Endothelial cell of umbilical vein (primary cell): ENCODE results near the gene MICA. TPM values are rescaled to one million over a fixed set of nuclear protein-coding genes. Genes with fewer than 3 reads are reported as not detected.

Experiments used
- BruUV-seq: library from RNA; stranded (reverse); fragments of 400-500 nt; replicated peaks from 2 replicates; lab custom pipeline; 2021; lab: Mats Ljungman, UMichigan
- CTCF ChIA-PET: fragments of 300-600, 350-600 bp; sonication (Branson Sonifier 250); formaldehyde crosslinking; loops from one replicate; lab custom pipeline; 2021; ENCODE audit warnings: antibody characterized with exemption, inconsistent platforms; lab: Charles Lee
- POLR2A ChIA-PET: fragments of 300-600, 350-600 bp; sonication (Branson Sonifier 250); formaldehyde crosslinking; loops from one replicate; lab custom pipeline; 2021; ENCODE audit warnings: antibody characterized with exemption, inconsistent platforms; lab: Charles Lee
- DNase-seq: peaks from one replicate; pipeline ENCODE4 v3.0.0-alpha.2; 2011; ENCODE audit warnings: low read depth, low spot score
- FAIRE-seq: peaks from 2 replicates; lab custom pipeline; 2011; peaks lifted over from hg19 to GRCh38; lab: Jason Lieb, UNC
- H2AFZ ChIP-seq: 2 replicates; pipeline ENCODE4 v1.6.0; 2012; ENCODE audit warnings: low read depth, low read length, control low read depth, inconsistent platforms
- H3K27ac ChIP-seq: 2 replicates; pipeline ENCODE4 v1.5.1; 2011; ENCODE audit warnings: low read depth, mild to moderate bottlenecking, control low read depth, low read length, moderate library complexity; ENCODE audit not compliant: insufficient read depth
- H3K27me3 ChIP-seq, 2 experiments: 2 replicates each; pipeline versions ENCODE4 v1.6.0 to v1.6.1; 2011; ENCODE audit warnings: low read length in 2 of 2, mixed read lengths in 1 of 2; ENCODE audit not compliant: control insufficient read depth in 2 of 2, insufficient read depth in 2 of 2
- H3K36me3 ChIP-seq, 2 experiments: 2 replicates in 1 of 2; 3 replicates in 1 of 2; pipeline ENCODE4 v1.5.1; 2011; ENCODE audit warnings: low read length in 2 of 2, mild to moderate bottlenecking in 1 of 2, moderate library complexity in 1 of 2; ENCODE audit not compliant: control insufficient read depth in 2 of 2, insufficient read depth in 2 of 2; ENCODE audit errors: extremely low read depth in 1 of 2
- H3K4me1 ChIP-seq: 3 replicates; pipeline ENCODE4 v1.5.1; 2011; ENCODE audit warnings: mild to moderate bottlenecking, low read length; ENCODE audit not compliant: control insufficient read depth, insufficient read depth; ENCODE audit errors: extremely low read depth
- H3K4me2 ChIP-seq: 2 replicates; pipeline ENCODE4 v1.6.1; 2011; ENCODE audit warnings: low read length, control low read depth, mixed read lengths; ENCODE audit not compliant: insufficient read depth
- H3K4me3 ChIP-seq, 3 experiments: fragments of 200-600 bp in 1 of 3; sonication (generic), shearing (Covaris generic) in 1 of 3; replicated peaks in 1 of 3; 2 replicates each; pipeline ENCODE4 v1.5.1; 2011 to 2016; ENCODE audit warnings: control low read depth in 3 of 3, low read length in 3 of 3, mild to moderate bottlenecking in 2 of 3, inconsistent platforms in 1 of 3, low read depth in 1 of 3, moderate library complexity in 1 of 3; ENCODE audit not compliant: insufficient read depth in 1 of 3
- H3K79me2 ChIP-seq: 2 replicates; pipeline ENCODE4 v1.6.0; 2012; ENCODE audit warnings: low read length, inconsistent platforms; ENCODE audit not compliant: control insufficient read depth, insufficient read depth
- H3K9ac ChIP-seq: replicated peaks from 2 replicates; pipeline ENCODE3; 2011; ENCODE audit warnings: low read length, control low read depth; ENCODE audit not compliant: insufficient read depth; ENCODE audit errors: extremely low read depth
- H3K9me1 ChIP-seq: replicated peaks from 3 replicates; pipeline ENCODE4 v1.6.0; 2011; ENCODE audit warnings: mild to moderate bottlenecking, low read length; ENCODE audit not compliant: control insufficient read depth, insufficient read depth; ENCODE audit errors: extremely low read depth
- H3K9me3 ChIP-seq: replicated peaks from 2 replicates; pipeline ENCODE4 v1.5.1; 2012; ENCODE audit warnings: low read length, inconsistent platforms; ENCODE audit not compliant: control insufficient read depth, insufficient read depth
- H4K20me1 ChIP-seq: replicated peaks from 2 replicates; pipeline ENCODE3; 2011; ENCODE audit warnings: mild to moderate bottlenecking, low read length; ENCODE audit not compliant: control insufficient read depth, insufficient read depth; ENCODE audit errors: extremely low read depth
- EZH2 ChIP-seq: IDR thresholded peaks from 2 replicates; pipeline ENCODE4 v1.6.1; 2012; ENCODE audit warnings: borderline replicate concordance, low read depth, mild to moderate bottlenecking, moderate library complexity, low read length, inconsistent platforms; ENCODE audit not compliant: severe bottlenecking
- FOS ChIP-seq: IDR thresholded peaks from 2 replicates; pipeline ENCODE4 v1.6.1; 2011; ENCODE audit warnings: mild to moderate bottlenecking, low read length, moderate library complexity, borderline replicate concordance; ENCODE audit not compliant: insufficient read depth
- GATA2 ChIP-seq: IDR thresholded peaks from 2 replicates; pipeline ENCODE4 v1.7.0; 2011; ENCODE audit warnings: low read depth, mild to moderate bottlenecking, moderate library complexity, mixed read lengths, low read length; ENCODE audit not compliant: insufficient read length, insufficient read depth
- JUN ChIP-seq: IDR thresholded peaks from 2 replicates; pipeline ENCODE4 v1.6.1; 2011; ENCODE audit warnings: borderline replicate concordance, low read depth; ENCODE audit not compliant: insufficient read length, insufficient read depth
- MYC ChIP-seq: IDR thresholded peaks from one replicate; pipeline ENCODE4 v1.6.1; 2011; ENCODE audit warnings: mild to moderate bottlenecking, low read depth, low read length
- POLR2A ChIP-seq: IDR thresholded peaks from 2 replicates; pipeline ENCODE4 v1.6.1; 2012; ENCODE audit warnings: low read depth, mild to moderate bottlenecking, control low read depth, low read length
- POLR2AphosphoS5 ChIP-seq: IDR thresholded peaks from 2 replicates; pipeline ENCODE4 v1.6.1; 2012; ENCODE audit warnings: low read depth, mild to moderate bottlenecking, control low read depth, low read length, moderate library complexity; ENCODE audit not compliant: insufficient read depth
- dilution Hi-C: fragments of 300-500 bp; cut with MboI; formaldehyde crosslinking; loops from one replicate; pipeline ENCODE4 v1.15.0; 2019; ENCODE audit warnings: low sequenced_read_pairs; ENCODE audit not compliant: extremely low pct_ligation_motif_present
- intact Hi-C: fragments of 100-400 bp; cut with micrococcal nuclease; formaldehyde crosslinking; loops from one replicate; pipeline ENCODE4 v1.10.0; 2022
- polyA plus RNA-seq, 4 experiments: library from polyadenylated mRNA; depleted of rRNA in 3 of 4; stranded (reverse) in 3 of 4; unstranded in 1 of 4; fragments of >200 nt; gene quantifications; 2 replicates each; pipeline versions ENCODE4 v1.2.1 to v1.2.3, GENCODE V29; 2011 to 2012; ENCODE audit warnings: missing spikeins in 1 of 4
- total RNA-seq: library from RNA; stranded (reverse); gene quantifications from 2 replicates; pipeline ENCODE4 v1.2.3, GENCODE V29; 2021
- TF ChIP-seq, protein P1 (sequence below), 2 donors: IDR thresholded peaks; 1 replicate in 1 of 2; 2 replicates in 1 of 2; pipeline ENCODE4 v1.5.1; 2011; ENCODE audit warnings: low read length in 2 of 2, mild to moderate bottlenecking in 2 of 2, moderate library complexity in 2 of 2, control low read depth in 1 of 2, inconsistent platforms in 1 of 2, low read depth in 1 of 2; ENCODE audit not compliant: insufficient read depth in 1 of 2; ENCODE audit errors: extremely low read depth in 1 of 2
- TF ChIP-seq, protein P2 (sequence below): IDR thresholded peaks from 2 replicates; pipeline ENCODE4 v1.6.1; 2011; ENCODE audit not compliant: insufficient read depth, insufficient read length

The MICA gene
- total and polyA plus RNA-seq, 2 donors (not counting 3 experiments of a cell fraction or from before 2014, with no cell fraction given), result 42.5 to 99.3 TPM

DNA sequence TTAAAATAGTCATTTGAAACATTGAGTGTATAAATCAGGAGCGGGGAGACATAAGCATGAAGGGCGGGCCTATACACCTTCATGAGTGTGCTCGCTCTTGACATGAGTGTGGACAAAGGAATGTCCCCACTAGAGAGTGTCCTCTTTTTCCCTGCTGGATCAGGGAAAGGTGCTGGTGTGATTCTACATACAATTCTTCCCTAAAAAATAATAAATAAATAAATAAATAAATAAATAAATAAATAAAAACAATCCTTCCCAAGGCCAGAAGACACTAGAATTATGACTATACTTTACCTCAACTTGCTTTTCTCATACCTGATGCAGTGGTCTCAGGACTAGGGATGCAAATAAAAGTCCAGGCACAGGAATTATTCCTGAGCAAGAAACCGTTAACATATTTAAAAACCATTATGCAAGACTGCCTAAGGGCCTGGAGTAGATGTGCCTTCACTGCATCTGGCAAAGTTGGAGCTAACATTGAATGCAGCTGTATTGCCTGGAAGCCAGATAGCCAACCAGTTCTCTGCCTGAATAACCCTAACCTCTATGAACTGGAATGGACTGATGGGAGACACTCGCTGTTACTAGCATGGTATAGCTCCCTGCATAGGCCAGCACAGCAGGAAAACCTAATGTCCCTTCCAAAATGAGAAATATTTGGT, 57.1 kb downstream of the MICA start:
- H3K4me1 ChIP-seq, result no peaks in the 10 kb centered on the region
- dilution Hi-C loops (no loop called here), intact Hi-C loops (no loop called here)
- peaks cover 13 to 18% of the 10 kb centered on the region in 2 experiments for H3K27me3 ChIP-seq
- no peaks in the 10 kb centered on the region for H3K36me3 ChIP-seq
- no peak overlapping the region for H3K9ac ChIP-seq
- FAIRE-seq (no peak), DNase-seq (no peak)
- no peaks in the 10 kb centered on the region for H3K9me1 ChIP-seq
- H3K4me2 ChIP-seq, result no peak overlapping the region
- ChIA-PET POLR2A (no interaction called here), CTCF (interaction anchor here (0.9 kb wide), 1 partner anchor 17 kb away, joined by 3 read pairs; no protein-coding TSS in a partner anchor)
- H3K79me2 ChIP-seq, result no peaks in the 10 kb centered on the region
- H3K9me3 ChIP-seq, result no peaks in the 10 kb centered on the region
- no peak overlapping the region for H3K27ac ChIP-seq
- TF ChIP-seq POLR2AphosphoS5 (no peak), EZH2 (no peak), FOS (no peak), MYC (no peak), POLR2A (no peak), JUN (no peak), GATA2 (no peak)
- TF ChIP-seq, protein P1, sequence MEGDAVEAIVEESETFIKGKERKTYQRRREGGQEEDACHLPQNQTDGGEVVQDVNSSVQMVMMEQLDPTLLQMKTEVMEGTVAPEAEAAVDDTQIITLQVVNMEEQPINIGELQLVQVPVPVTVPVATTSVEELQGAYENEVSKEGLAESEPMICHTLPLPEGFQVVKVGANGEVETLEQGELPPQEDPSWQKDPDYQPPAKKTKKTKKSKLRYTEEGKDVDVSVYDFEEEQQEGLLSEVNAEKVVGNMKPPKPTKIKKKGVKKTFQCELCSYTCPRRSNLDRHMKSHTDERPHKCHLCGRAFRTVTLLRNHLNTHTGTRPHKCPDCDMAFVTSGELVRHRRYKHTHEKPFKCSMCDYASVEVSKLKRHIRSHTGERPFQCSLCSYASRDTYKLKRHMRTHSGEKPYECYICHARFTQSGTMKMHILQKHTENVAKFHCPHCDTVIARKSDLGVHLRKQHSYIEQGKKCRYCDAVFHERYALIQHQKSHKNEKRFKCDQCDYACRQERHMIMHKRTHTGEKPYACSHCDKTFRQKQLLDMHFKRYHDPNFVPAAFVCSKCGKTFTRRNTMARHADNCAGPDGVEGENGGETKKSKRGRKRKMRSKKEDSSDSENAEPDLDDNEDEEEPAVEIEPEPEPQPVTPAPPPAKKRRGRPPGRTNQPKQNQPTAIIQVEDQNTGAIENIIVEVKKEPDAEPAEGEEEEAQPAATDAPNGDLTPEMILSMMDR (IDR thresholded peaks at IDR 0.05; ENCODE audit: extremely low read depth in 1 of 2, insufficient read depth in 1 of 2, low read depth in 1 of 2, low read length in 2 of 2), result no peak
- TF ChIP-seq, protein P2, sequence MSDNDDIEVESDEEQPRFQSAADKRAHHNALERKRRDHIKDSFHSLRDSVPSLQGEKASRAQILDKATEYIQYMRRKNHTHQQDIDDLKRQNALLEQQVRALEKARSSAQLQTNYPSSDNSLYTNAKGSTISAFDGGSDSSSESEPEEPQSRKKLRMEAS, result no peak
- BruUV-seq, result no TSS peak
- no peak overlapping the region for H3K4me3 ChIP-seq
- H2AFZ ChIP-seq, result no peak overlapping the region
- H4K20me1 ChIP-seq, result no peaks in the 10 kb centered on the region
